ENCODE results near the gene DOCK3. TPM values are rescaled to one million over a fixed set of nuclear protein-coding genes. Genes with fewer than 3 reads are reported as not detected.

The DOCK3 gene
- total RNA-seq, 2 experiments from 2014 or later: 1.6 to 1.7 TPM

GRCh38 chr3:51378065-51378464 lies 703.3 kb downstream of the DOCK3 start:
- no peak for DNase-seq
- Mint-ChIP-seq H3K36me3 (ENCODE audit: low read depth) (no peaks in the 10 kb centered on the region), H3K4me3 (no peak overlapping the region), H3K27me3 (ENCODE audit: low read depth) (no peaks in the 10 kb centered on the region), H3K27ac (no peak overlapping the region), H3K9me3 (no peaks in the 10 kb centered on the region), H3K4me1 (ENCODE audit: low read depth) (peaks cover 11% of the 10 kb centered on the region)
- CTCF ChIA-PET: interaction anchor here (0.8 to 3.9 kb wide), 4 partner anchors 8 to 406 kb away, joined by 3 to 19 read pairs (median 3); no protein-coding TSS in a partner anchor
- intact Hi-C loops (cut with micrococcal nuclease): no loop called here

- Mint-ChIP-seq H3K27ac (no peak overlapping the region), H3K27me3 (ENCODE audit: low read depth) (no peaks in the 10 kb centered on the region), H3K4me3 (no peak overlapping the region), H3K9me3 (no peaks in the 10 kb centered on the region), H3K36me3 (ENCODE audit: low read depth) (peaks cover under 1% of the 10 kb centered on the region), H3K4me1 (ENCODE audit: low read depth) (peaks cover 16% of the 10 kb centered on the region)
- no peak for DNase-seq
- CTCF ChIA-PET: interaction anchor here (0.9 to 3.9 kb wide), 2 partner anchors 10 to 407 kb away, joined by 3 to 19 read pairs; no protein-coding TSS in a partner anchor
- intact Hi-C loops (cut with micrococcal nuclease): no loop called here
Observed at GRCh38 chr3:51378726-51379125, 704.0 kb downstream of the DOCK3 start.

GRCh38 chr3:51379301-51379700 lies 704.6 kb downstream of the DOCK3 start:
- no peaks in the 10 kb centered on the region for H3K27me3 Mint-ChIP-seq (ENCODE audit: low read depth)
- H3K4me3 Mint-ChIP-seq: no peak overlapping the region
- intact Hi-C loops (cut with micrococcal nuclease): no loop called here
- H3K27ac Mint-ChIP-seq: no peak overlapping the region
- H3K4me1 Mint-ChIP-seq (ENCODE audit: low read depth): peaks cover 20% of the 10 kb centered on the region
- DNase-seq: no peak
- peaks cover 2% of the 10 kb centered on the region for H3K36me3 Mint-ChIP-seq (ENCODE audit: low read depth)
- H3K9me3 Mint-ChIP-seq: no peaks in the 10 kb centered on the region
- CTCF ChIA-PET: interaction anchor here (3.9 kb wide), 1 partner anchor 10 kb away, joined by 19 read pairs; no protein-coding TSS in a partner anchor

GRCh38 chr3:51379746-51380455 lies 705.2 kb downstream of the DOCK3 start:
- no peak overlapping the region for H3K4me3 Mint-ChIP-seq
- peaks cover 6% of the 10 kb centered on the region for H3K36me3 Mint-ChIP-seq (ENCODE audit: low read depth)
- DNase-seq: no peak
- peaks cover 20% of the 10 kb centered on the region for H3K4me1 Mint-ChIP-seq (ENCODE audit: low read depth)
- intact Hi-C loops (cut with micrococcal nuclease): loop anchor here (10.0 kb wide), 1 partner anchor 1025 kb away; the partner anchor contains the start of genes CYB561D2, NPRL2 and TMEM115
- H3K27ac Mint-ChIP-seq: no peak overlapping the region
- H3K9me3 Mint-ChIP-seq: no peaks in the 10 kb centered on the region
- CTCF ChIA-PET: interaction anchor here (1.0 to 3.9 kb wide), 2 partner anchors 9 to 408 kb away, joined by 3 to 19 read pairs; no protein-coding TSS in a partner anchor
- no peaks in the 10 kb centered on the region for H3K27me3 Mint-ChIP-seq (ENCODE audit: low read depth)

- DNase-seq: no peak
- CTCF ChIA-PET: interaction anchor here (1.0 to 3.9 kb wide), 2 partner anchors 8 to 409 kb away, joined by 3 to 19 read pairs; no protein-coding TSS in a partner anchor
- Mint-ChIP-seq H3K4me1 (ENCODE audit: low read depth) (peaks cover 21% of the 10 kb centered on the region), H3K9me3 (no peaks in the 10 kb centered on the region), H3K4me3 (no peak overlapping the region), H3K27me3 (ENCODE audit: low read depth) (no peaks in the 10 kb centered on the region), H3K27ac (no peak overlapping the region), H3K36me3 (ENCODE audit: low read depth) (peaks cover 9% of the 10 kb centered on the region)
- intact Hi-C loops (cut with micrococcal nuclease): loop anchor here (10.0 kb wide), 1 partner anchor 1026 kb away; the partner anchor contains the start of genes CYB561D2, NPRL2 and TMEM115
Observed at GRCh38 chr3:51380601-51381332, 706.0 kb downstream of the DOCK3 start.

GRCh38 chr3:51381333-51381705 lies 706.6 kb downstream of the DOCK3 start:
- Mint-ChIP-seq H3K4me3 (no peak overlapping the region), H3K27ac (no peak overlapping the region), H3K4me1 (ENCODE audit: low read depth) (peaks cover 27% of the 10 kb centered on the region), H3K9me3 (no peaks in the 10 kb centered on the region), H3K36me3 (ENCODE audit: low read depth) (peaks cover 14% of the 10 kb centered on the region), H3K27me3 (ENCODE audit: low read depth) (no peaks in the 10 kb centered on the region)
- intact Hi-C loops (cut with micrococcal nuclease): loop anchor here (10.0 kb wide), 1 partner anchor 1027 kb away; the partner anchor contains the start of genes CYB561D2, NPRL2 and TMEM115
- CTCF ChIA-PET: interaction anchor here (3.9 kb wide), 1 partner anchor 8 kb away, joined by 19 read pairs; no protein-coding TSS in a partner anchor
- no peak for DNase-seq

GRCh38 chr3:51382076-51382745 lies 707.5 kb downstream of the DOCK3 start:
- H3K9me3 Mint-ChIP-seq: no peaks in the 10 kb centered on the region
- H3K27ac Mint-ChIP-seq: no peak overlapping the region
- peaks cover 20% of the 10 kb centered on the region for H3K36me3 Mint-ChIP-seq (ENCODE audit: low read depth)
- CTCF ChIA-PET: no interaction called here
- H3K4me1 Mint-ChIP-seq (ENCODE audit: low read depth): peaks cover 35% of the 10 kb centered on the region
- intact Hi-C loops (cut with micrococcal nuclease): loop anchor here (10.0 kb wide), 1 partner anchor 1027 kb away; the partner anchor contains the start of genes CYB561D2, NPRL2 and TMEM115
- DNase-seq: no peak
- H3K27me3 Mint-ChIP-seq (ENCODE audit: low read depth): no peaks in the 10 kb centered on the region
- H3K4me3 Mint-ChIP-seq: no peak overlapping the region

- no peaks in the 10 kb centered on the region for H3K9me3 Mint-ChIP-seq
- intact Hi-C loops (cut with micrococcal nuclease): loop anchor here (10.0 kb wide), 1 partner anchor 1028 kb away; the partner anchor contains the start of genes CYB561D2, NPRL2 and TMEM115
- peak overlapping the region; percentile 97 for H3K4me3 Mint-ChIP-seq
- H3K36me3 Mint-ChIP-seq (ENCODE audit: low read depth): peaks cover 25% of the 10 kb centered on the region
- CTCF ChIA-PET: interaction anchor here (1.0 to 1.3 kb wide), 2 partner anchors 299 to 767 kb away, joined by 3 to 4 read pairs; no protein-coding TSS in a partner anchor
- H3K27me3 Mint-ChIP-seq (ENCODE audit: low read depth): no peaks in the 10 kb centered on the region
- H3K27ac Mint-ChIP-seq: peak overlapping the region; percentile 98
- DNase-seq: no peak
- peaks cover 43% of the 10 kb centered on the region for H3K4me1 Mint-ChIP-seq (ENCODE audit: low read depth)
Observed at GRCh38 chr3:51382947-51383578, 708.3 kb downstream of the DOCK3 start.

GRCh38 chr3:51384055-51384725 lies 709.5 kb downstream of the DOCK3 start:
- CTCF ChIA-PET: interaction anchor here (1.0 to 1.3 kb wide), 2 partner anchors 768 to 812 kb away, joined by 3 read pairs; no protein-coding TSS in a partner anchor
- peak; percentile 48 for DNase-seq
- Mint-ChIP-seq H3K27ac (peak overlapping the region; percentile 98), H3K36me3 (ENCODE audit: low read depth) (peaks cover 26% of the 10 kb centered on the region), H3K4me1 (ENCODE audit: low read depth) (peaks cover 44% of the 10 kb centered on the region), H3K27me3 (ENCODE audit: low read depth) (no peaks in the 10 kb centered on the region), H3K9me3 (no peaks in the 10 kb centered on the region), H3K4me3 (peak overlapping the region; percentile 97)
- intact Hi-C loops (cut with micrococcal nuclease): loop anchor here (2.0 to 10.0 kb wide), 3 partner anchors 155 to 1029 kb away; partner anchors contain the start of genes CYB561D2, DUSP7, NPRL2 and RAD54L2

GRCh38 chr3:51384726-51385473 lies 710.2 kb downstream of the DOCK3 start, which contains the start of gene MANF:
TSS of gene MANF (plus strand) at chr3:51385291. CDS start at chr3:51385343, 52 bp downstream.
- H3K36me3 Mint-ChIP-seq (ENCODE audit: low read depth): peaks cover 29% of the 10 kb centered on the region
- CTCF ChIA-PET: interaction anchor here (0.6 to 1.9 kb wide), 5 partner anchors 118 to 813 kb away, joined by 3 to 5 read pairs (median 3); partner anchors contain the start of gene MAPKAPK3
- no peaks in the 10 kb centered on the region for H3K9me3 Mint-ChIP-seq
- peak; percentile 99 for DNase-seq
- intact Hi-C loops (cut with micrococcal nuclease): loop anchor here (1.0 to 10.0 kb wide), 10 partner anchors 115 to 1030 kb away; partner anchors contain the start of genes CYB561D2, DCAF1, DUSP7 and NPRL2
- H3K4me1 Mint-ChIP-seq (ENCODE audit: low read depth): peaks cover 47% of the 10 kb centered on the region
- H3K27ac Mint-ChIP-seq: peak within 1 kb of the TSS; percentile 98
- no peaks in the 10 kb centered on the region for H3K27me3 Mint-ChIP-seq (ENCODE audit: low read depth)
- H3K4me3 Mint-ChIP-seq: peak within 1 kb of the TSS; percentile 97

Data from activated naive CD4-positive, alpha-beta T cell treated with anti-CD3 and anti-CD28 coated beads for 36 hours (primary cell).